Vagina (tissue), 2 donors: Measurements from ENCODE around the gene NCAPG. TPM values are rescaled to one million over a fixed set of nuclear protein-coding genes. Genes with fewer than 3 reads are reported as not detected.

Source experiments
- DNase-seq, 2 donors: peaks; one replicate each; pipeline ENCODE4 v3.0.0-alpha.2; 2017; ENCODE audit errors: extremely low spot score in 2 of 2
- H3K27ac ChIP-seq: fragments of 200-600 bp; sonication (generic); one replicate; pipeline ENCODE4 v1.5.1; 2019
- H3K27me3 ChIP-seq: fragments of 200-600 bp; sonication (generic); one replicate; pipeline ENCODE4 v1.5.1; 2019
- H3K36me3 ChIP-seq, 2 donors: fragments of 200-600 bp; sonication (generic); one replicate each; pipeline ENCODE4 v1.5.1; 2017 to 2019
- H3K4me1 ChIP-seq: fragments of 200-600 bp; sonication (generic); one replicate; pipeline ENCODE4 v1.5.1; 2019
- H3K4me3 ChIP-seq, 2 donors: fragments of 200-600 bp; sonication (generic); 1 replicate in 1 of 2; 2 replicates in 1 of 2; pipeline ENCODE4 v1.5.1; 2016 to 2019
- H3K9me3 ChIP-seq: fragments of 200-600 bp; sonication (generic); one replicate; pipeline ENCODE4 v1.5.1; 2019
- POLR2A ChIP-seq, 2 donors: fragments of 450-650 bp; IDR thresholded peaks; one replicate each; pipeline ENCODE4 v1.6.1; 2017; ENCODE audit warnings: antibody characterized with exemption in 2 of 2, mild to moderate bottlenecking in 2 of 2, moderate library complexity in 2 of 2
- POLR2AphosphoS5 ChIP-seq, 2 donors: sonication (generic); formaldehyde crosslinking; IDR thresholded peaks; one replicate each; pipeline ENCODE4 v1.9.0; 2017; ENCODE audit warnings: antibody characterized with exemption in 2 of 2, mild to moderate bottlenecking in 2 of 2, low read depth in 1 of 2; ENCODE audit not compliant: insufficient read depth in 1 of 2
- intact Hi-C: fragments of 100-400 bp; cut with DNase I; formaldehyde crosslinking; loops from one replicate; pipeline ENCODE4 v1.15.1; 2023
- total RNA-seq: library from RNA; depleted of rRNA; stranded (reverse); fragments of >200 nt; gene quantifications from one replicate; pipeline ENCODE4 v1.2.3, GENCODE V29; 2016
- TF ChIP-seq, protein P1 (sequence below), 3 experiments: fragments of 450-650 bp in 2 of 3; fragments of 200-600 bp in 1 of 3; sonication (generic) in 1 of 3; IDR thresholded peaks; one replicate each; pipeline ENCODE4 v1.5.1; 2017 to 2019; ENCODE audit warnings: antibody characterized with exemption in 3 of 3, mild to moderate bottlenecking in 2 of 3, moderate library complexity in 2 of 3

The NCAPG gene
- total RNA-seq, 1 donor from 2014 or later: 1.5 TPM

DNA sequence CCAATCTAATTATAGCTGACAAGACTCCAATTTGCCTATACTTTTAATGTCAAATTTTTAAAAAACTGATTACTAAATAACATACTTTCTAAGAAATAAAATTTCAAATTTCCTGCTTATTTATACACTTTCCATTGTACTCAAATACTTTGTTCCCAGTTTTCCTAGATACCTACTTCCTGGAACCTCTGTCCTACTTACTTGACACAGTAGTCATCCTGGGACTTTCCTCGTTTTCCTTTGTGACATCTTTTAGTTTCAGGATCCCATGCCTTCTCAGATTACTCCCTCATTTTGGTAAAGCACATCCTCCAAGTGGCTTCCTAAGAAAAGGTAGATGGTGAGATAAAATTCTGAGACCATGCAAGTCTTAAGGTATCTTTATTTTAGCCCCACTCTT is 16.0 kb upstream of the NCAPG start:
- no peaks in the 10 kb centered on the region for H3K9me3 ChIP-seq
- peaks cover 0 to 8% of the 10 kb centered on the region in 2 donors for H3K36me3 ChIP-seq
- no peak overlapping the region for H3K4me3 ChIP-seq
- no peak for DNase-seq
- no peaks in the 10 kb centered on the region for H3K27me3 ChIP-seq
- intact Hi-C loops: no loop called here
- H3K4me1 ChIP-seq: no peaks in the 10 kb centered on the region
- no peak for TF ChIP-seq POLR2AphosphoS5 (IDR thresholded peaks at IDR 0.05; ENCODE audit: insufficient read depth in 1 of 2, low read depth in 1 of 2)
- no peak overlapping the region for H3K27ac ChIP-seq

DNA sequence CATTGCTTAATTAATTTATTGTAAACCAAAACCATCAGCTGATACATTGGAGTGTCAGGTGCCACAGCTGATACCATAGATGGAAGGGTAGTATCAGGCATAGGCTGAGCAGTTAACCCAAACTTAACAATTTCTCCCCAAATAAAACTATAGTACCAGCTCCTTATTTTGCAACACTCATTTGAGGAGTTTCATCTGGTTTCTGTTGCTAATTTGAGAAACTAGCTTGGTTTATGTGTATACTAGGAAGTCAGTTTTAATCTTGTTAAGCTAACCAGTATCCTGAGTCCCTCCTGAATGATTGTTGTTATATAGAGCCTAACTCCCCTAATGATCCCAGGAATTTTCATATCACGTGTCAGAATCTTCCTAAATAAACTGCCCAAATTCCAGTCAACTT is 13.0 kb upstream of the NCAPG start:
- Histone ChIP-seq H3K36me3 (peaks cover 0 to 5% of the 10 kb centered on the region in 2 donors), H3K27ac (no peak overlapping the region), H3K4me3 (no peak overlapping the region), H3K9me3 (no peaks in the 10 kb centered on the region), H3K4me1 (no peaks in the 10 kb centered on the region), H3K27me3 (no peaks in the 10 kb centered on the region)
- TF ChIP-seq, protein P1, sequence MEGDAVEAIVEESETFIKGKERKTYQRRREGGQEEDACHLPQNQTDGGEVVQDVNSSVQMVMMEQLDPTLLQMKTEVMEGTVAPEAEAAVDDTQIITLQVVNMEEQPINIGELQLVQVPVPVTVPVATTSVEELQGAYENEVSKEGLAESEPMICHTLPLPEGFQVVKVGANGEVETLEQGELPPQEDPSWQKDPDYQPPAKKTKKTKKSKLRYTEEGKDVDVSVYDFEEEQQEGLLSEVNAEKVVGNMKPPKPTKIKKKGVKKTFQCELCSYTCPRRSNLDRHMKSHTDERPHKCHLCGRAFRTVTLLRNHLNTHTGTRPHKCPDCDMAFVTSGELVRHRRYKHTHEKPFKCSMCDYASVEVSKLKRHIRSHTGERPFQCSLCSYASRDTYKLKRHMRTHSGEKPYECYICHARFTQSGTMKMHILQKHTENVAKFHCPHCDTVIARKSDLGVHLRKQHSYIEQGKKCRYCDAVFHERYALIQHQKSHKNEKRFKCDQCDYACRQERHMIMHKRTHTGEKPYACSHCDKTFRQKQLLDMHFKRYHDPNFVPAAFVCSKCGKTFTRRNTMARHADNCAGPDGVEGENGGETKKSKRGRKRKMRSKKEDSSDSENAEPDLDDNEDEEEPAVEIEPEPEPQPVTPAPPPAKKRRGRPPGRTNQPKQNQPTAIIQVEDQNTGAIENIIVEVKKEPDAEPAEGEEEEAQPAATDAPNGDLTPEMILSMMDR (IDR thresholded peaks at IDR 0.05): no peak
- no peak for TF ChIP-seq POLR2AphosphoS5 (IDR thresholded peaks at IDR 0.05; ENCODE audit: insufficient read depth in 1 of 2, low read depth in 1 of 2)
- no peak for DNase-seq
- intact Hi-C loops: no loop called here

DNA sequence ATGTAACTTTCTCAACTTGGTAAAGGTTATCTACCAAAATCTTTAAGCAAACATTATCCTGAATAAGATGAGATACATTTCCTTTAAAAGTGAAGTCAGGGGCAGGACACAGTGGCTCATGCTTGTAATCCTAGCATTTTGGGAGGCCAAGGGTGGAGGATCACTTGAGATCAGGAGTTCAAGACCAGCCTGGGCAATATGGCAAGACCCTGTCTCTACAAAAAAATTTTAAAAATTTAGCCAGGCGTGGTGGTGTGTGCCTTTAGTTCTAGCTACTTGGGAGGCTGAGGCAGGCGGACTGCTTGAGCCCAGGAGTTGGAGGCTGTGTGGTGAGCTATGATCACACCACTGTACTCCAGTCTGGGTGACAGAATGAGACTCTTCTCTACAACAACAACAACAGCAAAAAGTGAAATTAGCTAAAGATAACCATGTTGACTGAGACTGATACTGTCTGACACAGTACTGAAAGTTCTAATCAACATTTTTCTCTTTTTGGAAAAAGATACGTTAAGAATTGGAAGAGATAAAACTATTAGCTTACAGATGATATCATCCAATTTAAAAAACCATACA is 5.1 kb upstream of the NCAPG start:
- peaks cover 39% of the 10 kb centered on the region for H3K4me1 ChIP-seq
- no peaks in the 10 kb centered on the region for H3K9me3 ChIP-seq
- intact Hi-C loops: no loop called here
- H3K27ac ChIP-seq: no peak overlapping the region
- DNase-seq: no peak
- H3K36me3 ChIP-seq: peaks cover 0 to 18% of the 10 kb centered on the region in 2 donors
- TF ChIP-seq, protein P1 (IDR thresholded peaks at IDR 0.05): no peak
- TF ChIP-seq POLR2A (IDR thresholded peaks at IDR 0.05) (no peak), POLR2AphosphoS5 (IDR thresholded peaks at IDR 0.05; ENCODE audit: insufficient read depth in 1 of 2, low read depth in 1 of 2) (no peak)
- no peak overlapping the region for H3K4me3 ChIP-seq
- H3K27me3 ChIP-seq: no peaks in the 10 kb centered on the region

DNA sequence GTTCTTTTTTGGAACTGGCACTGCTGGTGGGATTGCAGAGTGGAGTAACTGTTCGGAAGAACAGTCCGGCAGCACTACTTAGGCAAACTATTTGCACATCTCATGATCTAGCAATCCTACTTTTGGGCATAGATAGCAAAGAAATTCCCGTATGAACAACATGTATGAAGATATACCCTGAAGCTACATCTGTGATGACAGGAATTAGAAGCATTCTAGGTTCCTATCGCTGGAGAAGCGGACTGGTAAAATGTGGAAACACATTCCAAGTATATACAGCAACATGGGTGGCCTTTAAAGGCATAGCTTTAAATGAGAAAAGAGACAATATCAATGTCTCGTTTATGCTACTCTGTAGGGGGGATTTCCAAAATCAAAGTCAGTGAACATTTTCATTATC is 3.3 kb upstream of the NCAPG start:
- no peak for TF ChIP-seq POLR2AphosphoS5 (IDR thresholded peaks at IDR 0.05; ENCODE audit: insufficient read depth in 1 of 2, low read depth in 1 of 2)
- no peak for TF ChIP-seq POLR2A (IDR thresholded peaks at IDR 0.05)
- TF ChIP-seq, protein P1 (IDR thresholded peaks at IDR 0.05): no peak
- Histone ChIP-seq H3K4me3 (peak overlapping the region; percentile 12 to 23), H3K27ac (peak overlapping the region; percentile 11), H3K4me1 (peaks cover 50% of the 10 kb centered on the region), H3K36me3 (peaks cover 0 to 18% of the 10 kb centered on the region in 2 donors), H3K27me3 (no peaks in the 10 kb centered on the region), H3K9me3 (no peaks in the 10 kb centered on the region)
- no peak for DNase-seq
- intact Hi-C loops: no loop called here

DNA sequence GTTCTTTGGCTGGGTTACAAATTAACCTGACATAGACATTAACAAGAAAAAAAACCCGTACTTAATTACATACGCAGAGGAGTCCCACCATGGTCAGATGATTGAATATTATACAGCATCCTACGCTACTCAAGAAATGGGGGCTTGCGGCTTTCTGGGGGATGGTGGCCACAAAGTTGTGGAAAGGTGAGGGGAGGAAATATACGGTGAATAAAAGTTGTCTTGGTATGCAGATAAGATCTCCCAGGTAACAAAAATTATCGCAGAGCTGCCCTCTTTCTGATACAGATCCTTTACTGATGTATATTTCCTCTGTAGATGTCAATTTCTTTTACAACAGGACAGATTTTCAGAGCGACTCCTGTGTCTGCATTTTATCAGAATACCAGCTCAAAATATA is 1.1 kb upstream of the NCAPG start:
- no peak for DNase-seq
- TF ChIP-seq POLR2A (IDR thresholded peaks at IDR 0.05): no peak
- TF ChIP-seq, protein P1 (IDR thresholded peaks at IDR 0.05): no peak
- no peak for TF ChIP-seq POLR2AphosphoS5 (IDR thresholded peaks at IDR 0.05; ENCODE audit: insufficient read depth in 1 of 2, low read depth in 1 of 2)
- intact Hi-C loops: loop anchor here (5.0 kb wide), 1 partner anchor 213 kb away; the partner anchor contains the start of gene LCORL
- Histone ChIP-seq H3K4me1 (peaks cover 50% of the 10 kb centered on the region), H3K4me3 (peak overlapping the region; percentile 92 to 97), H3K9me3 (no peaks in the 10 kb centered on the region), H3K36me3 (no peaks in the 10 kb centered on the region), H3K27me3 (no peaks in the 10 kb centered on the region), H3K27ac (peak overlapping the region; percentile 97)
